ENCODE measurements around the gene CD151.

CD151 gene

DNA sequence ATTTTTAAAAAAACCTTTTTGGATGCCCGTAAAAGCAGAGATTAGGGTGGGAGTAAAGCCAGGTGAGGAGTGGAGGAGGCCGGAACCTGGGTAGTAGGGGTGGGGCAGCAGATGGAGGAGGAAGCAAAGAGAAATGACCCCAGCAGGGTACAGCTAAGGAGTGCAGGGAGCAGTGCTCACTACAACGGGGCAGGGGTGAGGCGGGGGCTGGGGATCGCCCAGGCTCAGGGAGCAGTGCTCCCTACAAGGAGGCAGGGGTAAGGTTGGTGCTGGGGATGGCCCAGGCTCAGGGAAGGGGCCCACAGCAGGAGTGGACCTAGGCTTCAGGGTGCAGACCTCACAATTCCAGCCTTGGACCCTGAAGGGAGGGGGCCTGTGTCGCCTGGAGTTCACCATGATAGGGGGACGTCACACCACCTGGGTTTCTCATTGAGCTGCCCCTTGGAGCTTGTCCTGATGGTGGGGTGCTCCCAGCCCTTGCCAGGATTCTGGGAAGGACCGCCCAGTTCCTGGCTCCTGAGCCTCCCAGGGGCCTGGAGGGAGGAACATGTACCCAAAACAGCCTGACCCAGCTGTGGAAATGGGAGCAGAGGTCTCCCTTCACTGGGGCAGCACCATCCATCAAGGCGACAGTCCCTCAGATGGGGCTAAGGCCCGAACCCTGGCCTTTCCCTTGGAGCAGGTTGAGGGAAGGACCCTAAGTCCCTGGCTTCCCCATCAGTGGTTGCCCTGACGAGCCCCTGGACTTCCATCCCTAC is 16.9 kb upstream of the CD151 start:
- DNase-seq: no peak

DNA sequence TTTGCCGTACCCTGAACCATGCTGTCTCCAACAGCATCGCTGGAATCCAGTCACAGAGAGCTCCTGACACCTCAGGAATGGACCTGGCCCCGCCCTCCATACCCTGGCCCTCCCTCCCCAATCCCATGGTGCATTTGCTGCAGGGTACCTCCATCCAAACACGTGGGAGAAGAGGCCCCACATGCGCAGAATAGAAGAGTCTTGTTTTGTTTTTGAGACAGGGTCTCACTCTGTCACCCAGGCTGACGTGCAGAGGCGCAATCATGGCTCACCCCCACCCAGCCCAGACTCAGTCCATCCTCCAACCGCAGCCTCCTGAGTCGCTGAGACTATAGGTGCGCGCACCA is 16.3 kb upstream of the CD151 start:
- no peak for DNase-seq

DNA sequence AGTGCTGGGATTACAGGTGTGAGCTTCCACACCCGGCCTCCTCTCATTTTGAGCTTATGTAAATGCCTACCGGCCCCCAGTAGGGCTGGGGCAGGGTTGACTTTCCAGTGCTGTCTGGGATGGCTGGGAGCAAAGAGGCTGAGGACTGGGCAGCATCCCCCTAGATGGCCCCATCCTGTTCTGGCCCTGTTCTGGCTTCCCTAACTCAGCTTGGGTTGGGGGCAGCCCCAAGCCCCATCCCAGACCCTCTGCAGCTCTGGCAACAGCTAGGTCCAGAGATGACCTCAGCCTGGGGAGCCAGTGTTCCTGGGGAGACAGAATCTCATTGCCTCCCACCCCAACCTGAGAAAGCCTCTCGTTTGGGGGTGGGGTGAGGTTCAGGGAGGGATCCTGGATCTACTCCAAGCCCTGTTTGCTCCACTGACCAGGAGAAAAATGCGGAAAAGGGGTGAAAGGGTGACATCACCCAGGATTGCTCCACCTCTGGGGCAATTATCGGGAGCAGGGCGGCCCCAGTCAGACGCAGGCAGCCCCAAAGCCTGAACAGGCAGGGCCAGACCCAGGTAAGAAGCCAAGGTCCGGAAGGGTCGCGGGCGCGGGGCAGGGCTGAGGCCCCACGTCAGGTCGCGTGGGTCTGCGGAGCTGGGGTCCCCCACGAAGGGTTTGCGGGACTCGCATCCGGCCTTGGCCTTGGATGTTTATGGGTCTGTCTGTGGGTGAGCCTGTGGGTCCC is 14.2 kb upstream of the CD151 start, which contains the start of gene PNPLA2:
Gene PNPLA2, plus strand, starts transcription at position 519 of the 733 bp plus-strand sequence. CDS start 805 bp downstream, outside the sequence.
- no peak for DNase-seq

DNA sequence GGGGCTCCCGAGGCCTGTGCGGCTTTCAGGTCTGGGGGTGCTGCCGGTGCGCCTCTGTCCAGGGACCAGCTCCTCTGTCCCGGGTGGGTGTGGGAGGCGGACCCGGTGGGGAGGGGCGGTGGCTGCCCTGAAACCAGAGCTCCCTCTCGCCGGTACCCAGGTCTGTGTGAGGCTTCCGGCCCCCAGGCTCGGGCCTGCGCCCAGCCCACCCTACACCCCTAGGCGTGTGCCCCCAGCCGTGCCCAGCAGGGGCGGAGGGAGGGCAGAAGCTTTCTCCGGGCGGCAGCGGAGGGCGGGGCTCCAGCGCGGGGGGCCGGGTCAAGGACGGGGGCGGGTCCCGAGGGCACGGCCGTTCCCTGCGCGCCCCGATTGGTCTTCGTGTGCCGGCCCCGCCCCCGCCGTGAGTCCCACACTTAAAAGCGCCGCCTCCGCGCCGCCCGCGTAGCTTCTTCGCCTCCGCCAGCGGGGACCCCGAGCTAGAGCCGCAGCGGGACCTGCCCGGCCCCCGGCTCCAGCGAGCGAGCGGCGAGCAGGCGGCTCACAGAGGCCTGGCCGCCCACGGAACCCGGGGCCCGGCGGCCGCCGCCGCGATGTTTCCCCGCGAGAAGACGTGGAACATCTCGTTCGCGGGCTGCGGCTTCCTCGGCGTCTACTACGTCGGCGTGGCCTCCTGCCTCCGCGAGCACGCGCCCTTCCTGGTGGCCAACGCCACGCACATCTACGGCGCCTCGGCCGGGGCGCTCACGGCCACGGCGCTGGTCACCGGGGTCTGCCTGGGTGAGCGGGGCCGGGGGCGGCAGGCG is 13.4 kb upstream of the CD151 start:
- DNase-seq: peak; percentile 94 to 95

DNA sequence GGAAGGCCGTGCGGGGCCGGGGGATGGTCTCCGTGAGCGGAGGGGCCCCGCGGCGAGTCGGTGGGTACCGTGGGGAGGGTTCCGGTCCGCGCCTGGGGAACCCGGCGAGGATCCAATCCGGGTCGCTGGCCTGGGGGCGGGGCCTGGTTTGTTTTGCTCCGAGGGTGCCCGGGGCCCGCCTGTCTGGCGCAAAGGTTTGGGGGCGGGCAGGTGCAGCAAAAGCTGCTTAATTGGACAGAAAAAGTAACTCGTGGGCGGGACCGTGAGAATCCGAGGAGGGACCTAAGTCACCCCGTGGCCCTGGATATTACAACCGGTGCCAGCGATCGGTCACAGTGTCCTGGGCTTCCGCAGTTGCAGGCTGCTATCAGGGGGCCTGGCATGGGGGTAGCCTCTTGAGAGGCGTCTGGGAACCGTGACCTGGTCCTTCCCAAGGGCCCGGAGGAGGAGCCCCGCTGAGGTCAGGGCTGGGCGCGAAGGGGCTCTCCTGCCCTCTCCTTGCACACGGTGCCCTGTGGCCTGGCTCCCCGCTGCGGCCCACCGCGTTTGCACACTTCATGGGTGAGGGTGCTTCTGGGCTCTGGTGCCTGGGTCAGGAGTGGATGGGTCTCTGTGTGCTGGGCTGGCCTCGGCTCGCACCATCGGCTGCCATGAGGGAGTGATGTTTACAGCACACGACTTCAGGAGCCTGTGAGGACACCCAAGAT is 12.7 kb upstream of the CD151 start:
- peak; percentile 96 for DNase-seq

DNA sequence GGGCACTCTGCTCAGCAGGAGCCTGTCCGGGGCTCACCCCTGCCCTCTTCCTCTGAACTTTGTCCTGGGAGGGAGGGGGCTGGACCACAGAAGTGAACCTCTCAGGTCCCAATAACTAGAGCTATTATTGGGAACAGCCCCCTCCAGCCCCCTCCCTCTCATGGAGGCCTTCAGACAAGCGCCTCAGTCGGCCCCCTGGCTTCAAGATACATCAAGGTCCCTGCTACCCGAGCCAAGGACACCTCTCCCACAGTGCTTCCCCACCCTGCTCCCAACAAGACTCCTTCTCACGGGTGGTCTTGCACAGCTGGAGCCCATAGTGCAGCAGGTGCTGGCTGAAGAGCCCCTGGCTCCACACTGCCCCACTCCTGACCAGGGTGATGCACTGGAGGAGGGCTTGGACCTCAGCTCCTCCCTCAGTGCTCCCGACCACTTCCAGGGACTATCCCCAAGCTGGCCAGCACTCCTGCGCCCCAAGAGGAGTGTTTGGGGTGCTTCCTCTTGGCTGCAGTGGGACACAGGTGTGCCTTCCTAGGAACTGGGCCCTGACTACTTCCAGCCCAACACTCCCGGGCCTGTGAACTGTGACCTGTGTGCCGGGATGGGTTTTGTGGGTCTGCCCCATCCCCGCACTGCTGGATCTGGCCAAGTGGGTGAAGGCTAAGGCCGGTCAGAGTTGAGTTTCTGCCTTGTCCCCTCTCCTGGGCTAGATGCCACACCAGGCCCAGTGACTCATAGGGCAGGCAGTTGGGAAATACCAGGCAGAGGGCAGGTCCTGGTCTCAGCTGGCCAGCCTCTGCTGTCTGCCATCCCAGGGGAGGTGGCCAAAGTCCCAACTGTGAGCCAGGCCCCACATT is 11.9 kb upstream of the CD151 start:
- no peak for DNase-seq

DNA sequence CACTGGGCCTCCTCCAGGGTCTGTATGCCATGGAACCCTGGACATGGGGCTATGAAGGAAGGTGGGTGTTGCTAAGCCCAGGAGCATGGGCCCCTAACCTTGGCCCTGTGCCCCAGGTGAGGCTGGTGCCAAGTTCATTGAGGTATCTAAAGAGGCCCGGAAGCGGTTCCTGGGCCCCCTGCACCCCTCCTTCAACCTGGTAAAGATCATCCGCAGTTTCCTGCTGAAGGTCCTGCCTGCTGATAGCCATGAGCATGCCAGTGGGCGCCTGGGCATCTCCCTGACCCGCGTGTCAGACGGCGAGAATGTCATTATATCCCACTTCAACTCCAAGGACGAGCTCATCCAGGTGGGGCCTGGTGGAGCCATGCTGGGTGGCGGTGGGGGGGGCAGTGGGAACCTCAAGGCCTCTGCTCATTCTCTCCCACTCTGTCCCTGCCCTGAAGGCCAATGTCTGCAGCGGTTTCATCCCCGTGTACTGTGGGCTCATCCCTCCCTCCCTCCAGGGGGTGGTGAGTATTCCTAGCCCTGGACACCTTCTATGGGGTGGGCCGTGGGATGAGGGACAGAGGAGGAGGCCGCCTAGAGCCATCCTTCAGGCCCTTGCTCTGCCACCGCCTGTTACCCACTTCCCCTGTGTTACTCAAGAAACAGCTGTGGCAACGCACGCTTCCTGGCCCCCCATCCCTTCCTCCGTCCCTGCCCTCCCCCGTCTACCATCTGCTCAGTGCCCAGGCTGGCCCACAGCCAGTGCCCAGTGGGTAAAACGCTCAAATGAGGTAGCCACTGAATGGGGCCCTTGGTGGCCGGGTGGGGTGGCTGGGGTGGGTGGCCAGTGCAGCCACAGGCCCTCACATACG is 11.0 kb upstream of the CD151 start:
- DNase-seq: peak; percentile 35 to 38

DNA sequence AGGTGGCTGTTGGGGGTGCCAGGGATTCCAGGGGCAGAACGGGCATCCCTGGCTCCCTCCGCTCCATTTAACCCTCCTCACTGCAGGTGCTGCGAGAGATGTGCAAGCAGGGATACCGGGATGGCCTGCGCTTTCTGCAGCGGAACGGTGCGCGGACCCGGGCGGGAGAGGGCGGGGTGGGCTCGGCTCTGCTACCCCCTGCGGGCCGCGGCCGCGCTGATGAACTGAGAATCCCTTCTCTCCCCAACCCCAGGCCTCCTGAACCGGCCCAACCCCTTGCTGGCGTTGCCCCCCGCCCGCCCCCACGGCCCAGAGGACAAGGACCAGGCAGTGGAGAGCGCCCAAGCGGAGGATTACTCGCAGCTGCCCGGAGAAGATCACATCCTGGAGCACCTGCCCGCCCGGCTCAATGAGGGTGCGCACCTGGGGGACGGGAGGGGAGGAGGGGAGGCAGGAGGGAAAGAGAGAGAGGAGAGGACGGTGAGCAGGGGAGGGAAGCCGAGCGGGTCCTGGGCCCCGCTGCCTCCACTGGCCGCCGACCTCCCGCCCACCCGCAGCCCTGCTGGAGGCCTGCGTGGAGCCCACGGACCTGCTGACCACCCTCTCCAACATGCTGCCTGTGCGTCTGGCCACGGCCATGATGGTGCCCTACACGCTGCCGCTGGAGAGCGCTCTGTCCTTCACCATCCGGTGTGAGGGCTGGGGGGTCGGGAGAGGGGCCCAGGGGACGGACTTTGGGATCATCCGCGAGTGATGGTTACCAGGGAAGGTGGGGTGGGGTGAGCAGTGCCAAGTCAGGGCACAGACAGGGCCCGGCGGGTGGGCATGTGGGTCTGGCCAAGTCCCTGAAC is 9.1 kb upstream of the CD151 start:
- no peak for DNase-seq

DNA sequence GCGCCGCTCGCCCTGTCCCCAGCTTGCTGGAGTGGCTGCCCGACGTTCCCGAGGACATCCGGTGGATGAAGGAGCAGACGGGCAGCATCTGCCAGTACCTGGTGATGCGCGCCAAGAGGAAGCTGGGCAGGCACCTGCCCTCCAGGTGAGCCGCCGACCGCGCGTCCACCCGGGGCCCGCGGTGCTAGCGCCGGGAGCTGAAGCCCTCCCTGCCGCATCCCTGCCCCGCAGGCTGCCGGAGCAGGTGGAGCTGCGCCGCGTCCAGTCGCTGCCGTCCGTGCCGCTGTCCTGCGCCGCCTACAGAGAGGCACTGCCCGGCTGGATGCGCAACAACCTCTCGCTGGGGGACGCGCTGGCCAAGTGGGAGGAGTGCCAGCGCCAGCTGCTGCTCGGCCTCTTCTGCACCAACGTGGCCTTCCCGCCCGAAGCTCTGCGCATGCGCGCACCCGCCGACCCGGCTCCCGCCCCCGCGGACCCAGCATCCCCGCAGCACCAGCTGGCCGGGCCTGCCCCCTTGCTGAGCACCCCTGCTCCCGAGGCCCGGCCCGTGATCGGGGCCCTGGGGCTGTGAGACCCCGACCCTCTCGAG is 8.4 kb upstream of the CD151 start:
- DNase-seq: no peak

DNA sequence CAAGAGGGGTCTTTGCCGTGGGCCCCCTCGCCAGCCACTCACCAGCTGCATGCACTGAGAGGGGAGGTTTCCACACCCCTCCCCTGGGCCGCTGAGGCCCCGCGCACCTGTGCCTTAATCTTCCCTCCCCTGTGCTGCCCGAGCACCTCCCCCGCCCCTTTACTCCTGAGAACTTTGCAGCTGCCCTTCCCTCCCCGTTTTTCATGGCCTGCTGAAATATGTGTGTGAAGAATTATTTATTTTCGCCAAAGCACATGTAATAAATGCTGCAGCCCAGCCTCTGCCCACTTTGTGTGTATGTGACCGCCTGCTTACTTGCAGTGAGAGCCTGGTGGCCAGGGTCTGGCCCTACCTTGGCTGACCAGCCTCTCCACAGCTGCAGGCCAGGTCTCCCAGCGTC is 7.8 kb upstream of the CD151 start:
- DNase-seq: no peak

DNA sequence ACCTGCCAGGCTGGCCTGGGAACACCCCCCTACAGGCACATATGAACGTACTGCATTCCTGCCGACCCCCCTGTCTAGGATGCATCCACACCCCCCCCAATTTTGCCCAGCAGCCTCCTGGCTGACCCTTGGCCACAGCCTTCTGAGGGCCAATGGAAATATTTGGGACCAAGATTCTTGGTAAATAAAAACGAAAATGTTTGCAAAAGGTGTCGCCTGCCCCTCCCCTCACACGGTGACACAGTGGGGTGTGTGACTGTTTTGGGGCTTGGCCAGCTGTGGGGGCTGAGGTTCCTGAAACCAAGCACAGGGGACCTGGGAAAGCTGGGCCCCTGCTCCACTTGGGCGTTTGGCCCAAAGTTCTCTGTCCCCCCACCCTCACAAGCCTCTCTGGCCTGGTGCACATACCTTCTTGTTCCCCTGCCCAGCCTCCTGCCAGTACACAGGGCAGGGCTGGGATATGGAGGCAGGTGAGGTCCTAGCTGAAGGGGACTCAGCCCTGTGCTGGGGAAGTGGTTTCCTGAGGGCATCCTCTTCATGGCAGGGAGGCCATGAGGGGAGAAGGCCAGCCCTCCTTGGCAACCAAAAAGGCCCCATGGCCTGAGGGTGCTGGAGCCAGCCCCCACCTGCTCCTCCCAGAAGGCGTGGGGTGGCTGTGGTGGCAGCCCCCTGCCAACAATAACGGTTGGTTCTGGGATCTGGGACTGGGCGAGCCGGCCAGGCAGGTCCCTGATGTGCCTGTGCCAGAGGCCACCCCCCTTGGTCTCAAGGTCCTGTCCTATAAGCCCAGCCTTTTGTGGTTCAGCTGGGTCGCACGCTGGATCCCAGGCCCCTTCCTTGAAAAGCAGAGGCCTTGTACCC is 7.2 kb upstream of the CD151 start:
- DNase-seq: no peak

DNA sequence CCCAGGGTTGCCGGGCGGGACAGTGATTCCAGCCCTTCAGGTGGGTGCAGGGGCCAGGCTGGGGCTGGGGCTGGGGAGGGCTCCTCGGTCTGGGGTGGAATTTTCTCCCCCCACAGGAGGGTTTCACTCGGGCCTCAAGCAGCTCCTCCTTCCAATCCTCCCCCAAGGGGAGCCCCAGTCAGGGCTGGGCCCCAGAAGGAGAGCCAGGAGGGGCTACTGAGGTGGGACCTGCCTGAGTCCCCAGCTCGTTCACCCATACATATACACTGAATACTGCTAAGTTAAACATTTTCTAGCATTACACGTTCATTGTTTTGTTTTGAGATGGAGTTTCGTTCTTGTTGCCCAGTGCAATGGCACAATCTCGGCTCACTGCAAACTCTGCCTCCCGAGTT is 6.5 kb upstream of the CD151 start:
- no peak for DNase-seq

DNA sequence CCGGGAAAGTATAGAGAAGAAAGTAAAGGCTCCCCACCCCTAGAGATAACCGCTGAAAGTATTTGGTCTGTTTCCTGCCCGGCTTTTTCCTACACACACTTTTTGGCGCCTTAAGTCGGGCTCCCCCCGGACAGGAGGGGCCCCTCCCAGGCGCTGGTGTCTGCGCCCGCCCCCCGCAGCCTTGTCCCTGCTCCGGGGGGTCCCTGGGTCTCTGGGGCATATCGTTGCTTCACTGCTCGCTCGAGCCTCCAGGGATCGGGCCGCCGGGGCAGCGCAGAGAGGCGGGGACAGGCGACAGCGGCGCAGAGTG is 6.0 kb upstream of the CD151 start:
- peak in 1 of 2 experiments; percentile 28 for DNase-seq

DNA sequence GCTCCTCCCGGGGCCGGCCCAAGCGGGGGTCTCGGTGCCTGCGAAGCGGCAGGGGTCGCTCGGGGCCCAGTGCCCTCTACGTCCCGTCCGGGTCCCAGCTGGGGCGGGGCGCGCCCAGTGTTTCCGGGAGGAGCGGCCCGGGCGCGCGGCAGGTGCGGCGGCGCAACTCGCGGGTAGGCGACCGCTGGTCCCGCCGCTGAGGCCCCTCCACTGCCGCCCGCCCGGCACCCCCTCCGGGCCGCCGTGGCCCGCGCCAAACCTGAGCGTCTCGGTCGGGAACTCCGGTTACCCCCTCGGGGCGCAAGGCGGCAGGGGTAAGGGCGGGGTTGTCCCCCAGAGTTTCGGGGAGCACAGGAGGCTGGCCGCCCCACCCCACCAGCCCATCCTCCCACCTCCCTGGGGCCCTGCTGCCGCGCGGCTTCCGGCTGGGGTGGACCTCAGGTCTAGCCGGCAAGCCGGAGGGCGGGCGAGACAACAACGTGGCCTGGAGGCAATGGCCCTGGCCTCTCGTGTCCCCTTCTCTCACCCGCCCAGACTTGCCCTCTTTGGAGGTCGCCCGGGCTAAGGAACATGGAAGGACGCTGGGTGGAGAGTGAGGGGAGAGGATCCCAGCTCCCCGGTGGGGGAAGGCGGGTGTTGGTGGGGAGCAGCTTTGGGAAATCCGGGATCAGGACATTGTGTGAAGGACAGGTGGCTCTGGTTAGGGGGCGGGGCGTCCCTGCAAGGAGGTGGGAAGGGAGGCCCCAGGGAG is 5.4 kb upstream of the CD151 start:
- DNase-seq: no peak

DNA sequence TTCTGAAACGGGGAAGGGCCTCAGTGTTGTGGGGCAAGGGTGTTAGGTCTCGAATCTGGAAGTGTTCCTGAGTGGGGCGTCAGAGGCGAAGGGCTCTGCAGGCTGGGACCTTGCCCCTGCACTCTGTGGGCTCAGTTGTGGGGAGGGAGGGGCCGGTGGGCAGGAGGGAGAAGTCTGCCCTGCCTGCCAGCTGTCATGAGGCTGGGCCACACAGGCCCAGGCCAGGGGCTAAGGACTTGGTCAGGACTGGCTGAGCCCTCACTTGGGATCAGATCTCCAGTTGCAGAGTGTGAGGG is 4.9 kb upstream of the CD151 start, which contains the start of gene CRACR2B:
Gene CRACR2B, plus strand, starts transcription at position 23 of the 296 bp plus-strand sequence. CDS start 689 bp downstream, outside the sequence.
- DNase-seq: no peak

DNA sequence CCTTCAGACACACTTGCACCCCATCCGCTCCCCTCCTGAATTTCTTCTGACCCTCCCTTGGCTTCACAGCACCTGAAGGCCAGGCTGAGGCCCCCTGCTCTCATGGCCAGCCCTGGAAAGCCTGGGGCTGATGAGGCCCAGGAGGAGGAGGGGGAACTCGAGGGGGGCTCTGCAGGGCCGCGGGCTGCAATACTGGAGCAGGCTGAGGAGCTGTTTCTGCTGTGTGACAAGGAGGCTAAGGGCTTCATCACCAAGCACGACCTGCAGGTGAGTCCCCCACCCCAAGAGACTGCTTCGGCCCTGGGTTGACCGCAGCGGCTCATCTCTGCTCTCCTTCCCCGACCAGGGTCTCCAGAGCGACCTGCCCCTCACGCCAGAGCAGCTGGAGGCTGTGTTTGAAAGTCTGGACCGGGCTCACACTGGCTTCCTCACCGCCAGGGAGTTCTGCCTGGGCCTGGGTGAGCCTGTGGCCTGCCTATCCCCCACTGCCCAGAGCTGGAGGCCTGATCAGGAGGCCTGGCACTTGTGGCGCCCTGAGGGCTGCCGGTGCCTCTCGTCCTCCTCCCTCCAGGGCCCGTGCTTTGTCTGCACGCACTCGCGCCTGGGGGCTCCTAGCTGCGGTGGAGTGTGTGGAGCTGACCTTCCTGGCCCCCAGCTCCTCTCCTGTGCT is 4.1 kb upstream of the CD151 start:
- no peak for DNase-seq

DNA sequence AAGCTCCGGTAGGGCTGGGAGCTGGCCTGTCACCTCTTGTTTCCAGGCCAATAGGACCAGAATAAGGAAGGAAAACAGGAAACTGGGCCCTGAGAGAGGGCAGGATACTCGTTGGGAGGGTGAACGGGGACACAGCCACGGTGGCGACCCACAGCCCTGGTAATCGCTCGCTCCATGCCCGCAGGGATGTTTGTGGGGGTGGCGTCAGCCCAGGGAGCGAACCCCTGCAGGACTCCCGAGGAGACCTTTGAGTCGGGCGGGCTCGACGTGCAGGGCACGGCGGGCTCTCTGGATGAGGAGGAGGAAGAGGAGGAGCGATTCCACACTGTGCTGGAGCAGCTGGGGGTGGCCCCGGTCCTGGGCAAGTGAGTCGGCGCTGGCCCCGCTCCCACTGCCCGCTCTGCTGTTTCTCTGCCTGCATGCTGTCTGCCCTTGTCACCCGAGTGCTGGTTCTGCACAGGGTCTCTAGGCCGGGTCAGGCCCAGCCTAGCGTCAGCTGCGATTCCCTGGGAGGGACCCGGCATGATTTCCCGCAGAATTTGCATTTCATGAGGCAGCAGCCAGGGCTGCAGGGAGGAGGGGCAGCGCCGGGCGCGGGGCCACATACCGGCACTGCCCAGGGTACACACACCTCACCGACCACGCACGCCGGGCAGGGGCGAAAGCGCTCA is 3.4 kb upstream of the CD151 start:
- DNase-seq: no peak
